Stomach smooth muscle (tissue), 2 donors: ENCODE measurements around the gene DCHS2.

ENCODE experiments used
- H3K27ac ChIP-seq: one replicate; pipeline ENCODE4 v1.7.0; 2013; ENCODE audit warnings: mild to moderate bottlenecking, low read length, inconsistent platforms
- H3K27me3 ChIP-seq, 2 donors: one replicate each; pipeline ENCODE4 v1.7.0; 2013; ENCODE audit warnings: low read length in 2 of 2; ENCODE audit not compliant: insufficient read depth in 2 of 2, control insufficient read depth in 1 of 2
- H3K36me3 ChIP-seq, 2 donors: one replicate each; pipeline ENCODE4 v1.7.0; 2013; ENCODE audit warnings: low read length in 2 of 2; ENCODE audit not compliant: control insufficient read depth in 2 of 2, insufficient read depth in 2 of 2
- H3K4me1 ChIP-seq: one replicate; pipeline ENCODE4 v1.7.0; 2013; ENCODE audit warnings: low read length; ENCODE audit not compliant: control insufficient read depth, insufficient read depth
- H3K4me3 ChIP-seq, 2 donors: one replicate each; pipeline ENCODE4 v1.7.0; 2013; ENCODE audit warnings: low read length in 2 of 2
- H3K9ac ChIP-seq, 2 donors: one replicate each; pipeline ENCODE4 v1.7.0; 2013; ENCODE audit warnings: low read length in 2 of 2, mild to moderate bottlenecking in 1 of 2
- H3K9me3 ChIP-seq, 2 donors: one replicate each; pipeline ENCODE4 v1.7.0; 2013; ENCODE audit warnings: low read length in 2 of 2; ENCODE audit not compliant: control insufficient read depth in 2 of 2
- donor health status: healthy.
- donor health status: Pancreatic carcinoma.

The DCHS2 gene

GRCh38 chr4:154516318-154517029 is 24.9 kb upstream of the DCHS2 start:
- H3K27ac ChIP-seq, result no peak overlapping the region
- H3K4me1 ChIP-seq, result no peaks in the 10 kb centered on the region
- no peaks in the 10 kb centered on the region for H3K36me3 ChIP-seq
- H3K9ac ChIP-seq, result no peak overlapping the region
- H3K4me3 ChIP-seq, result no peak overlapping the region
- no peaks in the 10 kb centered on the region for H3K9me3 ChIP-seq
- peaks cover 0 to 3% of the 10 kb centered on the region in 2 donors for H3K27me3 ChIP-seq

GRCh38 chr4:154511981-154512380 is 20.4 kb upstream of the DCHS2 start:
- Histone ChIP-seq H3K4me1 (no peaks in the 10 kb centered on the region), H3K27me3 (peaks cover 0 to 3% of the 10 kb centered on the region in 2 donors), H3K36me3 (no peaks in the 10 kb centered on the region), H3K9ac (no peak overlapping the region), H3K4me3 (no peak overlapping the region), H3K27ac (no peak overlapping the region), H3K9me3 (no peaks in the 10 kb centered on the region)

GRCh38 chr4:154511548-154511947 is 19.9 kb upstream of the DCHS2 start:
- Histone ChIP-seq H3K9ac (no peak overlapping the region), H3K36me3 (no peaks in the 10 kb centered on the region), H3K4me3 (no peak overlapping the region), H3K9me3 (no peaks in the 10 kb centered on the region), H3K27me3 (peaks cover 0 to 3% of the 10 kb centered on the region in 2 donors), H3K27ac (no peak overlapping the region), H3K4me1 (no peaks in the 10 kb centered on the region)

- no peak overlapping the region for H3K4me3 ChIP-seq
- H3K9me3 ChIP-seq, result no peaks in the 10 kb centered on the region
- no peak overlapping the region for H3K27ac ChIP-seq
- no peaks in the 10 kb centered on the region for H3K27me3 ChIP-seq
- no peaks in the 10 kb centered on the region for H3K4me1 ChIP-seq
- no peaks in the 10 kb centered on the region for H3K36me3 ChIP-seq
- no peak overlapping the region for H3K9ac ChIP-seq
Measured at GRCh38 chr4:154507156-154507555, 15.6 kb upstream of the DCHS2 start.

- Histone ChIP-seq H3K27me3 (no peaks in the 10 kb centered on the region), H3K27ac (no peak overlapping the region), H3K36me3 (no peaks in the 10 kb centered on the region), H3K9me3 (no peaks in the 10 kb centered on the region), H3K4me3 (no peak overlapping the region), H3K9ac (no peak overlapping the region), H3K4me1 (no peaks in the 10 kb centered on the region)
Measured at GRCh38 chr4:154506253-154506652, 14.7 kb upstream of the DCHS2 start.

GRCh38 chr4:154503598-154503997 is 12.0 kb upstream of the DCHS2 start:
- Histone ChIP-seq H3K9me3 (no peaks in the 10 kb centered on the region), H3K9ac (no peak overlapping the region), H3K27ac (no peak overlapping the region), H3K27me3 (no peaks in the 10 kb centered on the region), H3K4me3 (no peak overlapping the region), H3K36me3 (no peaks in the 10 kb centered on the region), H3K4me1 (no peaks in the 10 kb centered on the region)

- Histone ChIP-seq H3K36me3 (no peaks in the 10 kb centered on the region), H3K9ac (no peak overlapping the region), H3K27ac (no peak overlapping the region), H3K4me3 (no peak overlapping the region), H3K4me1 (no peaks in the 10 kb centered on the region), H3K9me3 (no peaks in the 10 kb centered on the region), H3K27me3 (no peaks in the 10 kb centered on the region)
Measured at GRCh38 chr4:154502111-154502510, 10.5 kb upstream of the DCHS2 start.

GRCh38 chr4:154497889-154498288 is 6.3 kb upstream of the DCHS2 start:
- Histone ChIP-seq H3K4me1 (no peaks in the 10 kb centered on the region), H3K9ac (no peak overlapping the region), H3K36me3 (no peaks in the 10 kb centered on the region), H3K27ac (no peak overlapping the region), H3K4me3 (no peak overlapping the region), H3K27me3 (no peaks in the 10 kb centered on the region), H3K9me3 (no peaks in the 10 kb centered on the region)

- no peak overlapping the region for H3K27ac ChIP-seq
- H3K9ac ChIP-seq, result no peak overlapping the region
- peaks cover 0 to 4% of the 10 kb centered on the region in 2 donors for H3K27me3 ChIP-seq
- no peaks in the 10 kb centered on the region for H3K36me3 ChIP-seq
- H3K4me3 ChIP-seq, result no peak overlapping the region
- peaks cover 13% of the 10 kb centered on the region for H3K4me1 ChIP-seq
- H3K9me3 ChIP-seq, result no peaks in the 10 kb centered on the region
Measured at GRCh38 chr4:154495867-154496266, 4.3 kb upstream of the DCHS2 start.

GRCh38 chr4:154492288-154492687 is 689 bp upstream of the DCHS2 start:
- no peak overlapping the region for H3K9ac ChIP-seq
- H3K27me3 ChIP-seq, result peaks cover 8% of the 10 kb centered on the region in 2 donors
- peak overlapping the region; percentile 73 to 74 for H3K4me3 ChIP-seq
- H3K36me3 ChIP-seq, result no peaks in the 10 kb centered on the region
- no peaks in the 10 kb centered on the region for H3K9me3 ChIP-seq
- peaks cover 20% of the 10 kb centered on the region for H3K4me1 ChIP-seq
- no peak overlapping the region for H3K27ac ChIP-seq

GRCh38 chr4:154490583-154491340 is 837 bp downstream of the DCHS2 start:
- no peaks in the 10 kb centered on the region for H3K36me3 ChIP-seq
- H3K4me1 ChIP-seq, result peaks cover 20% of the 10 kb centered on the region
- H3K27ac ChIP-seq, result no peak overlapping the region
- H3K9me3 ChIP-seq, result no peaks in the 10 kb centered on the region
- H3K4me3 ChIP-seq, result peak overlapping the region; percentile 73 to 74
- H3K9ac ChIP-seq, result peak overlapping the region; percentile 2 to 52
- peaks cover 8% of the 10 kb centered on the region in 2 donors for H3K27me3 ChIP-seq
